GM23248 (cell line): ENCODE measurements around the gene FAXC.
"Not testable (repeated sequence)": the region's sequence is repeated elsewhere in the genome, so short reads cannot be mapped to it uniquely, and the experiment has no call there.

ENCODE experiments used
- EZH2 ChIP-seq: fragments of 200-600 bp; sonication (generic); IDR thresholded peaks from 2 replicates; pipeline ENCODE4 v1.6.1; 2018; ENCODE audit warnings: antibody characterized with exemption, mild to moderate bottlenecking; ENCODE audit not compliant: insufficient read depth, poor library complexity, severe bottlenecking
- EZH2phosphoT487 ChIP-seq: fragments of 200-600 bp; sonication (generic); IDR thresholded peaks from 2 replicates; pipeline ENCODE4 v1.6.1; 2018; ENCODE audit warnings: antibody characterized with exemption, moderate library complexity, mild to moderate bottlenecking, low read depth; ENCODE audit not compliant: insufficient read depth

- TF ChIP-seq EZH2phosphoT487, EZH2: not testable (repeated sequence)
Observed at GRCh38 chr6:99266996-99267395, 82.5 kb downstream of the FAXC start.
